Pancreas (tissue), 10 donors: Measurements from ENCODE around the gene EIF2S3. TPM values are rescaled to one million over a fixed set of nuclear protein-coding genes. Genes with fewer than 3 reads are reported as not detected.

Experiments
- ATAC-seq, 4 donors: fragments of 200-7000 bp; cut with Tn5 transposase; one replicate each; pipeline versions ENCODE4 v1.8.0 to v1.9.1; 2020; ENCODE audit warnings: mild to moderate bottlenecking in 4 of 4, moderate library complexity in 4 of 4
- DNase-seq, 6 donors: peaks; one replicate each; pipeline ENCODE4 v3.0.0-alpha.2; 2020
- FAIRE-seq: peaks from 2 replicates; lab custom pipeline; 2012; peaks lifted over from hg19 to GRCh38; lab: Jason Lieb, UNC
- H3K27ac ChIP-seq, 4 donors: fragments of 200-600 bp; sonication (generic); 1 replicate in 3 of 4; 2 replicates in 1 of 4; pipeline versions ENCODE4 v1.5.0 to v1.8.0; 2020
- H3K27me3 ChIP-seq, 4 donors: fragments of 200-600 bp; one replicate each; pipeline ENCODE4 v1.8.0; 2021
- H3K36me3 ChIP-seq, 3 donors: fragments of 200-600 bp; sonication (generic) in 1 of 3; one replicate each; pipeline versions ENCODE4 v1.5.0 to v1.8.0; 2020 to 2021
- H3K4me1 ChIP-seq, 3 donors: fragments of 200-600 bp; one replicate each; pipeline ENCODE4 v1.8.0; 2021
- H3K4me3 ChIP-seq, 4 donors: fragments of 200-600 bp; sonication (generic) in 2 of 4; one replicate each; pipeline versions ENCODE4 v1.5.0 to v1.8.0; 2020 to 2021
- H3K9me3 ChIP-seq, 4 donors: fragments of 200-600 bp; one replicate each; pipeline ENCODE4 v1.8.0; 2021
- CTCF ChIP-seq, 4 donors: fragments of 200-600 bp; sonication (generic) in 3 of 4; IDR thresholded peaks; one replicate each; pipeline versions ENCODE4 v1.5.0 to v1.8.0; 2021; ENCODE audit warnings: antibody characterized with exemption in 4 of 4
- WGBS, 2 donors: extraction: QIAGEN DNeasy Blood & Tissue Kit; methylation state at CpG; one replicate each; pipeline ENCODE4 v1.1.7; 2013; 5-methylcytosine and 5-hydroxymethylcytosine counted together
- intact Hi-C, 3 donors: fragments of 100-400 bp; cut with DNase I; formaldehyde crosslinking; loops; one replicate each; pipeline versions ENCODE4 v1.11.1 to v1.14.2; 2022
- polyA plus RNA-seq, 2 donors: library from polyadenylated mRNA; stranded (reverse); fragments of 200-250 nt; gene quantifications; one replicate each; pipeline ENCODE4 v1.2.3, GENCODE V29; 2013
- total RNA-seq, 6 donors: library from RNA; stranded (reverse); fragmentation: NEBNext Ultra II Directional in 4 of 6; extraction: Animal tissue kit (Norgen Biotek cat#: 25700) in 4 of 6; gene quantifications; one replicate each; pipeline versions ENCODE4 v1.2.1 to v1.2.4, GENCODE V29; 2021 to 2023
- donor health status: healthy with polysubstance abuse.
- donor health status: DM: no; HTN: no; CAD: no; lungs with moderate emphysema.
- donor health status: DM: no; HTN: no; CAD: no.
- donor health status: control.
- donor health status: control.
- donor health status: Bipolar disorder and iron deficiency.
- donor health status: DM: yes; HTN: yes; CAD: no.
- donor health status: DM: no; HTN: no; CAD: no.
- donor health status: DM: no; HTN: no; CAD: no.
- donor health status: DM: yes; HTN: yes; CAD: no.

The EIF2S3 gene
- total and polyA plus RNA-seq, 8 donors: 40.0 to 139 (median 108) TPM

GRCh38 chrX:24023544-24023943, 31.2 kb upstream of the EIF2S3 start:
- no peak for DNase-seq
- ATAC-seq: no peak
- FAIRE-seq: peak; percentile 75
- Histone ChIP-seq H3K4me1 (peaks cover 0 to 7% (median 0%) of the 10 kb centered on the region in 3 donors), H3K36me3 (no peaks in the 10 kb centered on the region), H3K27me3 (peaks cover 0 to 19% (median 5%) of the 10 kb centered on the region in 4 donors), H3K9me3 (no peaks in the 10 kb centered on the region), H3K27ac (no peak overlapping the region), H3K4me3 (peak overlapping the region in 2 of 4 donors; percentile 52 to 70)
- WGBS, 2 donors: 6 to 8% methylated on average over 1 of the region's 1 CpG
- TF ChIP-seq CTCF (IDR thresholded peaks at IDR 0.05): no peak
- intact Hi-C loops: no loop called here

- DNase-seq (no peak), ATAC-seq (peak; percentile 6 to 18 (median 16)), FAIRE-seq (peak; percentile 51)
- Histone ChIP-seq H3K4me1 (peaks cover 0 to 7% (median 0%) of the 10 kb centered on the region in 3 donors), H3K36me3 (no peaks in the 10 kb centered on the region), H3K27ac (peak overlapping the region in 3 of 4 donors; percentile 83 to 96 (median 85)), H3K9me3 (no peaks in the 10 kb centered on the region), H3K4me3 (peak overlapping the region; percentile 48 to 70 (median 56)), H3K27me3 (peaks cover 0 to 14% (median 5%) of the 10 kb centered on the region in 4 donors)
- WGBS, 2 donors: 1 to 39% methylated on average over 19 of the region's 19 CpGs
- TF ChIP-seq CTCF (IDR thresholded peaks at IDR 0.05): no peak
- intact Hi-C loops: no loop called here
Measured at GRCh38 chrX:24023972-24024669, 30.6 kb upstream of the EIF2S3 start.

GRCh38 chrX:24024819-24025740, 29.7 kb upstream of the EIF2S3 start:
- ATAC-seq (peak; percentile 85 to 93 (median 90)), DNase-seq (peak; percentile 86 to 94 (median 90)), FAIRE-seq (no peak)
- peak overlapping the region; percentile 91 to 96 (median 94) for H3K27ac ChIP-seq
- peaks cover 0 to 12% (median 5%) of the 10 kb centered on the region in 4 donors for H3K27me3 ChIP-seq
- WGBS, 2 donors: 1 to 28% methylated on average over 60 to 91 of the region's 111 CpGs
- no peaks in the 10 kb centered on the region for H3K36me3 ChIP-seq
- peaks cover 0 to 7% (median 0%) of the 10 kb centered on the region in 3 donors for H3K4me1 ChIP-seq
- peak overlapping the region; percentile 48 to 70 (median 56) for H3K4me3 ChIP-seq
- intact Hi-C loops: no loop called here
- H3K9me3 ChIP-seq: no peaks in the 10 kb centered on the region
- no peak for TF ChIP-seq CTCF (IDR thresholded peaks at IDR 0.05)

DNA sequence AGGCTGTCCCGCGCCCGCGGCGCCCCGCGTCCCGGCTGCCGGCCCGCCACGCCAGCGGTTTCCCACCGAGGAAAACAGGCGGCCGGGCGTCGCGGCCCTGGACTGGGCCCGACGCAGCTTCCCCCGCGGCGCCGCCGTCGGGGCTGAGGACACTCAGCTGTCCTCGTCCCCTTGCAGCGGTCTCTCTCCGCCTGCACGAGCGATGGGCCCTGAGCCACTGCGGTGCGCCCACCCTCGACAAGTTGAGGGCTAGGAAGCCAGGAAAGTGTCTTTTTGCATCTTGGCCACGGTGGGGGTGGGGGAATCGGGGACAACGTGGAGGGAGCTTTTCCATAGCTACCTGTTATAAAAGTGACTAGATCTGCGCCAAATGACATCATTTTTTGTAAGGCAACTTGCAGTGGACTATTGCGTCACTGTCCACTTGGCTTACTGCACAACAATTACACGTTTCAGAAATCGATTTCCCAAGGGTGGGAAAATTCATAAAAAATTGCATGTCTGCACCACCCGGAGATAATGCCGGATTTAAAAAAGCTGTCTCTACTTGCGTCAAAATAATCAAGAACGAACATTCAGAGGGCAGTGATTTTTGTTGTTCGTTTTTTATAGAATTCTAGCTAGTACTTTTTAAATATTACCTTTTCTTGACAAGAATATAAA, 28.9 kb upstream of the EIF2S3 start:
- H3K27me3 ChIP-seq: peaks cover 0 to 12% (median 5%) of the 10 kb centered on the region in 4 donors
- peak; percentile 94 for FAIRE-seq
- WGBS, 2 donors: 0 to 35% methylated on average over 23 to 44 of the region's 46 CpGs
- peak in 2 of 6 donors; percentile 41 to 45 for DNase-seq
- no peak for TF ChIP-seq CTCF (IDR thresholded peaks at IDR 0.05)
- H3K9me3 ChIP-seq: no peaks in the 10 kb centered on the region
- peaks cover 0 to 7% (median 0%) of the 10 kb centered on the region in 3 donors for H3K4me1 ChIP-seq
- no peaks in the 10 kb centered on the region for H3K36me3 ChIP-seq
- H3K4me3 ChIP-seq: peak overlapping the region; percentile 9 to 70 (median 36)
- ATAC-seq: peak; percentile 18 to 49 (median 38)
- intact Hi-C loops: no loop called here
- peak overlapping the region; percentile 91 to 96 (median 94) for H3K27ac ChIP-seq
